Activated B cell treated with CpG ODN at 0.5 μM for 24 hours (primary cell): Measurements from ENCODE around the gene NUDT1. TPM values are rescaled to one million over a fixed set of nuclear protein-coding genes. Genes with fewer than 3 reads are reported as not detected.

Experiments
- ATAC-seq: fragments of 200-7000 bp; cut with Tn5 transposase; one replicate; pipeline ENCODE4 v1.10.0; 2021; ENCODE audit warnings: low read depth, mild to moderate bottlenecking, moderate library complexity
- CTCF ChIA-PET: fragments of 350-600 bp; sonication (Branson Sonifier 250); formaldehyde crosslinking; loops from one replicate; lab custom pipeline; 2021; ENCODE audit warnings: antibody characterized with exemption; lab: Charles Lee
- POLR2A ChIA-PET: fragments of 350-600 bp; sonication (Branson Sonifier 250); formaldehyde crosslinking; loops from one replicate; lab custom pipeline; 2021; ENCODE audit warnings: antibody characterized with exemption; lab: Charles Lee
- DNase-seq: peaks from one replicate; pipeline ENCODE4 v3.0.0; 2022
- H3K27ac Mint-ChIP-seq: one replicate; pipeline ENCODE4 v1.8.0; 2020; ENCODE audit warnings: mixed read lengths
- H3K27me3 Mint-ChIP-seq: one replicate; pipeline ENCODE4 v1.8.0; 2021; ENCODE audit warnings: mixed read lengths
- H3K36me3 Mint-ChIP-seq: one replicate; pipeline ENCODE4 v1.8.0; 2021; ENCODE audit warnings: low read depth, mixed read lengths
- H3K4me1 Mint-ChIP-seq: one replicate; pipeline ENCODE4 v1.8.0; 2021; ENCODE audit warnings: mixed read lengths
- H3K4me3 Mint-ChIP-seq: one replicate; pipeline ENCODE4 v1.8.0; 2020; ENCODE audit warnings: mild to moderate bottlenecking, mixed read lengths
- H3K9me3 Mint-ChIP-seq: one replicate; pipeline ENCODE4 v1.8.0; 2020; ENCODE audit warnings: mixed read lengths
- intact Hi-C: fragments of 100-400 bp; cut with micrococcal nuclease; formaldehyde crosslinking; loops from one replicate; pipeline ENCODE4 v1.15.1; 2024
- total RNA-seq: library from RNA; stranded (reverse); gene quantifications from 2 replicates; pipeline ENCODE4 v1.2.3, GENCODE V29; 2022
- TF ChIP-seq, protein P1 (sequence below): fragments of 200-600 bp; IDR thresholded peaks from one replicate; pipeline ENCODE4 v1.8.0; 2022; ENCODE audit warnings: antibody characterized with exemption, mild to moderate bottlenecking

The NUDT1 gene
- total RNA-seq, 1 donor from 2014 or later, result 38.0 TPM

- H3K27ac Mint-ChIP-seq, result no peak overlapping the region
- peaks cover 9% of the 10 kb centered on the region for H3K4me1 Mint-ChIP-seq
- no peak for ATAC-seq
- TF ChIP-seq, protein P1, sequence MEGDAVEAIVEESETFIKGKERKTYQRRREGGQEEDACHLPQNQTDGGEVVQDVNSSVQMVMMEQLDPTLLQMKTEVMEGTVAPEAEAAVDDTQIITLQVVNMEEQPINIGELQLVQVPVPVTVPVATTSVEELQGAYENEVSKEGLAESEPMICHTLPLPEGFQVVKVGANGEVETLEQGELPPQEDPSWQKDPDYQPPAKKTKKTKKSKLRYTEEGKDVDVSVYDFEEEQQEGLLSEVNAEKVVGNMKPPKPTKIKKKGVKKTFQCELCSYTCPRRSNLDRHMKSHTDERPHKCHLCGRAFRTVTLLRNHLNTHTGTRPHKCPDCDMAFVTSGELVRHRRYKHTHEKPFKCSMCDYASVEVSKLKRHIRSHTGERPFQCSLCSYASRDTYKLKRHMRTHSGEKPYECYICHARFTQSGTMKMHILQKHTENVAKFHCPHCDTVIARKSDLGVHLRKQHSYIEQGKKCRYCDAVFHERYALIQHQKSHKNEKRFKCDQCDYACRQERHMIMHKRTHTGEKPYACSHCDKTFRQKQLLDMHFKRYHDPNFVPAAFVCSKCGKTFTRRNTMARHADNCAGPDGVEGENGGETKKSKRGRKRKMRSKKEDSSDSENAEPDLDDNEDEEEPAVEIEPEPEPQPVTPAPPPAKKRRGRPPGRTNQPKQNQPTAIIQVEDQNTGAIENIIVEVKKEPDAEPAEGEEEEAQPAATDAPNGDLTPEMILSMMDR, result no peak
- H3K4me3 Mint-ChIP-seq, result no peak overlapping the region
- intact Hi-C loops, result no loop called here
- no peaks in the 10 kb centered on the region for H3K27me3 Mint-ChIP-seq
- no peak for DNase-seq
- ChIA-PET POLR2A (no interaction called here), CTCF (no interaction called here)
- peaks cover 79% of the 10 kb centered on the region for H3K36me3 Mint-ChIP-seq
- no peaks in the 10 kb centered on the region for H3K9me3 Mint-ChIP-seq
Observed at GRCh38 chr7:2211259-2211880, 30.7 kb upstream of the NUDT1 start.

GRCh38 chr7:2211926-2212325 is 30.1 kb upstream of the NUDT1 start:
- no peak overlapping the region for H3K4me3 Mint-ChIP-seq
- POLR2A ChIA-PET, result no interaction called here
- H3K36me3 Mint-ChIP-seq, result peaks cover 83% of the 10 kb centered on the region
- H3K27ac Mint-ChIP-seq, result no peak overlapping the region
- ATAC-seq (no peak), DNase-seq (no peak)
- no peaks in the 10 kb centered on the region for H3K9me3 Mint-ChIP-seq
- CTCF ChIA-PET, result no interaction called here
- peaks cover 9% of the 10 kb centered on the region for H3K4me1 Mint-ChIP-seq
- no peaks in the 10 kb centered on the region for H3K27me3 Mint-ChIP-seq
- TF ChIP-seq, protein P1, result no peak
- intact Hi-C loops, result no loop called here

DNA sequence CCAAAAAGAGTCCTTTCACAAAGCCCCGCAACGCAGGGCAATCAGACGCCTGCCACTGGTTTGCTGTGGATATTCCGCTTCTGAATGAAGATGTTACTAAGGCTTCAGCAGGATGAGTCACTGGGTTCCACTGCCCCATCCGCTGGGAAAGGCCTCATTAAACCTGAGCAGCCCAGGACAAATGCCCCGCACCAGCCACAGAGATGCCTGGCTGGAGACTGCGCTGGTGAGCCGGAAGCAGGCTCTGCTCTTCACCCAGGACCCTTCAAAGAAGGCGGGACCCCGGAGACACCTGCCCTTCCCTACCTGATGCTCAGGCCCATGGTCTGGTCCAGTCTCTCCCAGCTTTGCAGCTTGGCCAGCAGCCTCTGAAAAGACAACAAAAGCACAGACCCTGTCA is 29.1 kb upstream of the NUDT1 start:
- no peak overlapping the region for H3K27ac Mint-ChIP-seq
- peaks cover 9% of the 10 kb centered on the region for H3K4me1 Mint-ChIP-seq
- ChIA-PET CTCF (no interaction called here), POLR2A (no interaction called here)
- TF ChIP-seq, protein P1, result no peak
- no peaks in the 10 kb centered on the region for H3K27me3 Mint-ChIP-seq
- intact Hi-C loops, result no loop called here
- no peak overlapping the region for H3K4me3 Mint-ChIP-seq
- peaks cover 83% of the 10 kb centered on the region for H3K36me3 Mint-ChIP-seq
- no peaks in the 10 kb centered on the region for H3K9me3 Mint-ChIP-seq
- ATAC-seq, result no peak
- no peak for DNase-seq

DNA sequence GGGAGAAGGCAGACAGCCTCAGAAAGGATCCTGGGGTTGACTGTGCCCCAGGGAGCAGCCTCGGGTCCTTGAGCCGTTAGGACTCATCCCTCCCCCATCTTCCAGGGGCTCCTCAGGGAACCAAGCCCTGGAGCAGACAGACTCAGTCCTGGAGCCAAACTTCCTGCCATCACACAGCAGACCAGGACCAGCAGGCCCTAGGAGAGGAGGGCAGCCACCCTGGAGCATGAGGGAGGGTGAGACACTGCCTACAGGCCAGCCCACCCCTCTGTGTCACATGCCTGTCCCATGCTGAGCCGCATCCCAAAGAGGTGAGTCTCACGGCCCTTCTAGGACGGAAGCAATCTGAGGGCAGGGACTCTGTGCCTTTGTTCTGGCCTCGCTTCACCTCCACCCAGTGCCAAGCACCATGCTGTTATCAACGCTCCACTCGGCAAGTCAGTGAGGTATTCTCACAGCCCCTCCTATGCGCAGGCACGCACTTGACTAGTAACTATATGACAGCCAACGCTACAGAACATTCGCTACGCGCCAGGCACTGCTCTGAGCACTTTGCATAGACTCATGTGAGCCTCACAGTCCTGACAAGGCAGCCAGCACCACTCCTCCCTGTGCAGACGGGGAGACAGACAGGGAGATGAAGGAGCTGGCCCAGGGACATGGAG is 28.3 kb upstream of the NUDT1 start:
- Mint-ChIP-seq H3K9me3 (no peaks in the 10 kb centered on the region), H3K27me3 (no peaks in the 10 kb centered on the region), H3K4me3 (no peak overlapping the region), H3K36me3 (peaks cover 83% of the 10 kb centered on the region), H3K27ac (no peak overlapping the region), H3K4me1 (peaks cover 9% of the 10 kb centered on the region)
- POLR2A ChIA-PET, result no interaction called here
- CTCF ChIA-PET, result no interaction called here
- DNase-seq, result no peak
- TF ChIP-seq, protein P1, result no peak
- ATAC-seq, result no peak
- intact Hi-C loops, result no loop called here

- CTCF ChIA-PET, result no interaction called here
- Mint-ChIP-seq H3K27ac (no peak overlapping the region), H3K4me3 (no peak overlapping the region), H3K36me3 (peaks cover 87% of the 10 kb centered on the region), H3K4me1 (peaks cover 6% of the 10 kb centered on the region), H3K9me3 (no peaks in the 10 kb centered on the region), H3K27me3 (no peaks in the 10 kb centered on the region)
- DNase-seq, result no peak
- intact Hi-C loops, result no loop called here
- no peak for ATAC-seq
- TF ChIP-seq, protein P1, result no peak
- POLR2A ChIA-PET, result no interaction called here
Observed at GRCh38 chr7:2214636-2215035, 27.4 kb upstream of the NUDT1 start.
